Measurements from ENCODE around the gene RBM8A.

- no peak for TF ChIP-seq CTCF (IDR thresholded peaks at IDR 0.05)
- no peak for TF ChIP-seq POLR2A (IDR thresholded peaks at IDR 0.05)
These were observed 34.7 kb downstream of the RBM8A start for GRCh38 chr1:145892486-145893087.
